Lower leg skin (tissue), 3 donors: ENCODE measurements around the gene KRABD2.

Experiments
- CTCF ChIP-seq, 3 donors: fragments of 450-650 bp; IDR thresholded peaks; one replicate each; pipeline ENCODE4 v1.5.1; 2016; ENCODE audit warnings: antibody characterized with exemption in 3 of 3, mild to moderate bottlenecking in 3 of 3, moderate library complexity in 2 of 3
- POLR2A ChIP-seq, 2 donors: fragments of 450-650 bp; IDR thresholded peaks; one replicate each; pipeline ENCODE4 v1.6.1; 2016 to 2017; ENCODE audit warnings: antibody characterized with exemption in 2 of 2, mild to moderate bottlenecking in 1 of 2, moderate library complexity in 1 of 2

- TF ChIP-seq CTCF (IDR thresholded peaks at IDR 0.05) = no peak
- TF ChIP-seq POLR2A (IDR thresholded peaks at IDR 0.05) = no peak
Observed at GRCh38 chr17:8418471-8418870, 42.0 kb upstream of the KRABD2 start.
